Lower leg skin (tissue), 4 donors: Measurements from ENCODE around the gene VGLL2. TPM values are rescaled to one million over a fixed set of nuclear protein-coding genes. Genes with fewer than 3 reads are reported as not detected.

Source experiments
- DNase-seq, 2 donors: peaks; one replicate each; pipeline ENCODE4 v3.0.0-alpha.2; 2019; ENCODE audit warnings: low spot score in 2 of 2
- H3K4me3 ChIP-seq: fragments of 200-600 bp; sonication (generic); 2 replicates; pipeline ENCODE4 v1.5.1; 2017; ENCODE audit warnings: mild to moderate bottlenecking, low read depth; ENCODE audit not compliant: poor library complexity, severe bottlenecking
- POLR2A ChIP-seq, 2 donors: fragments of 450-650 bp; IDR thresholded peaks; one replicate each; pipeline ENCODE4 v1.6.1; 2016 to 2017; ENCODE audit warnings: antibody characterized with exemption in 2 of 2, mild to moderate bottlenecking in 1 of 2, moderate library complexity in 1 of 2
- WGBS, 2 donors: methylation state at CpG; one replicate each; pipeline ENCODE4 v1.1.5; 2018; 5-methylcytosine and 5-hydroxymethylcytosine counted together
- intact Hi-C: fragments of 100-400 bp; cut with DNase I; formaldehyde crosslinking; loops from one replicate; pipeline ENCODE4 v1.15.0; 2023; ENCODE audit warnings: low total_unique reads
- total RNA-seq, 4 donors: library from RNA; depleted of rRNA; stranded (reverse); fragments of >200 nt; gene quantifications; one replicate each; pipeline ENCODE4 v1.1.0, GENCODE V29; 2016
- TF ChIP-seq, protein P1 (sequence below), 3 donors: fragments of 450-650 bp; IDR thresholded peaks; one replicate each; pipeline ENCODE4 v1.5.1; 2016; ENCODE audit warnings: antibody characterized with exemption in 3 of 3, mild to moderate bottlenecking in 3 of 3, moderate library complexity in 2 of 3

The VGLL2 gene
- total RNA-seq, 4 donors from 2014 or later: not detected

DNA sequence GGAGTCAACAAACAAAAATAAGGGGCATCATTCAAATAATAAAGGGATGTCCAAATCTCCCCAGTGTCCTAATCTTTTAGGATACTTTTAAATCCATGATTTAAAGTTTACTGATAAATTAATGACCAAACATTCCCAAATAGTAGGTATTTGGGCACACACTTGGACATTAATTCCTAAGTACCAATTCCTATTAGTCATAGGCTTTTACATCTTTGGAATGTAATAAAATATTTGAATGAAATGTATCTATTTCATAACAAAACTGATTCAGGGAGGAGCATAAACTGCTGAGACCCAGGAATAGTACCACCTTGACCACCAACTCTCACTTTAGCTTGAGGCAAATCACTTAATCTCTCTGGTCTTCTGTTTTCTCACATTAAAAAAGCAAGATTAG, 44.3 kb downstream of the VGLL2 start:
- intact Hi-C loops: no loop called here
- DNase-seq: no peak
- H3K4me3 ChIP-seq: no peak overlapping the region
- no peak for TF ChIP-seq POLR2A (IDR thresholded peaks at IDR 0.05)
- TF ChIP-seq, protein P1, sequence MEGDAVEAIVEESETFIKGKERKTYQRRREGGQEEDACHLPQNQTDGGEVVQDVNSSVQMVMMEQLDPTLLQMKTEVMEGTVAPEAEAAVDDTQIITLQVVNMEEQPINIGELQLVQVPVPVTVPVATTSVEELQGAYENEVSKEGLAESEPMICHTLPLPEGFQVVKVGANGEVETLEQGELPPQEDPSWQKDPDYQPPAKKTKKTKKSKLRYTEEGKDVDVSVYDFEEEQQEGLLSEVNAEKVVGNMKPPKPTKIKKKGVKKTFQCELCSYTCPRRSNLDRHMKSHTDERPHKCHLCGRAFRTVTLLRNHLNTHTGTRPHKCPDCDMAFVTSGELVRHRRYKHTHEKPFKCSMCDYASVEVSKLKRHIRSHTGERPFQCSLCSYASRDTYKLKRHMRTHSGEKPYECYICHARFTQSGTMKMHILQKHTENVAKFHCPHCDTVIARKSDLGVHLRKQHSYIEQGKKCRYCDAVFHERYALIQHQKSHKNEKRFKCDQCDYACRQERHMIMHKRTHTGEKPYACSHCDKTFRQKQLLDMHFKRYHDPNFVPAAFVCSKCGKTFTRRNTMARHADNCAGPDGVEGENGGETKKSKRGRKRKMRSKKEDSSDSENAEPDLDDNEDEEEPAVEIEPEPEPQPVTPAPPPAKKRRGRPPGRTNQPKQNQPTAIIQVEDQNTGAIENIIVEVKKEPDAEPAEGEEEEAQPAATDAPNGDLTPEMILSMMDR (IDR thresholded peaks at IDR 0.05): no peak

DNA sequence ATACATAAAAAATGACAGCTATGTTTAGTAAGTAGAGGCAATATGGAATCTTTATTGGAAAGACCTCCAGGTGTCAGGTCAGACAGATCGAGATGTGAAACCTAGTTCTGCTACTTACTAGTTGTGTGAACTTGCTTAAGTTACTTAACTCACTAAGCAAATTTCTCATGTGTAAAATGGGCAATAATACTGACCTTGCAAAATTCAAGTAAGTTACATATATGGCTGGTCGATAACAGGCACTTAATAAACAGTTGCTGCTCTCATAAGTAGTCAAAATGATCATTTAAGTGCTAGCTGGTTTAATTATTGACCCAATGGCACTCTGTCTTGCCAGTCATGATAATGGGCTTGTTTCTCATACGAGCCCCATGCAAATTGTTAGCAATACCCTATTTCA, 46.0 kb downstream of the VGLL2 start:
- intact Hi-C loops: no loop called here
- DNase-seq: no peak
- WGBS, 2 donors: 71 to 73% methylated on average over 3 of the region's 3 CpGs
- H3K4me3 ChIP-seq: no peak overlapping the region
- TF ChIP-seq, protein P1 (IDR thresholded peaks at IDR 0.05): no peak
- no peak for TF ChIP-seq POLR2A (IDR thresholded peaks at IDR 0.05)

DNA sequence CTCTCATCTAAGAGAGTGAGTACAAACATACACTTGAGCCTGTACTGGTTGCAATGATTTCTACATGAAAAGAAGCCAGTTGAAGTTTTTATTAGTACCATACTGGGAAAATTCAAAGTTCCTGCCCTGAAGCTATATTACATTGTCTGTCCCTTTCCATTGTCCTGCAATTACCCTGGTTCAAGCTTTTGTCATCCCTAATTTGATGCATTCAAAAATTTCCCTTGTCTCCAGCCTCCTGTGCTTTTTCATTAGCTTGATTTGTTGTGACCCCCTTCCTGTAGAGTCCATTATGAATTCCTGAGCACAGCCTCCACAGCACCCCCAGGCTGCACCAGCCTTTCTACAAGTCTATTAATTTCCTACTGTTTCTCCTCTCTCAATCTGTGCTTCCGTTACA, 46.4 kb downstream of the VGLL2 start:
- no peak for DNase-seq
- no peak for TF ChIP-seq POLR2A (IDR thresholded peaks at IDR 0.05)
- TF ChIP-seq, protein P1 (IDR thresholded peaks at IDR 0.05): no peak
- 82 to 92% methylated on average over 1 of the region's 1 CpG for WGBS, 2 donors
- intact Hi-C loops: no loop called here
- H3K4me3 ChIP-seq: no peak overlapping the region

DNA sequence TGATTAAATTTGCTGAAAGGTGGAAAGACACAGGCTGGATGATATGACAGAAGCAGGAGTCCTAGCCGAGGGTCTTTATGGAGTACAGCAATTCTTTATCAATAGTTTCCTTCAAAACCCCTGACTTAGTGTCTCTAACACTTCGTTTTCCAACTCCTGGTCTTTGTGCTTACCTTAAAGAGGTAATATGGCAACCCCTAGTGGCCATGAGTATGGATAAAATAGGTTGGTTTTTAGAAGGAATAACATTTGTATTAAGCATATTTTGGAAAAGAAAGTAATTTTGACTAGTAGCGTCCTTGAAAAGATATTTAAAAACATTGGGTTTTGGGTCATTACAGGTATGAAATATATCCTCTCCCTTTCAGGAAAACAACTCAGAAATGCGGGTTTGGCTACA, 51.9 kb downstream of the VGLL2 start:
- intact Hi-C loops: no loop called here
- no peak for TF ChIP-seq POLR2A (IDR thresholded peaks at IDR 0.05)
- TF ChIP-seq, protein P1 (IDR thresholded peaks at IDR 0.05): no peak
- 38 to 46% methylated on average over 4 of the region's 4 CpGs for WGBS, 2 donors
- DNase-seq: no peak
- H3K4me3 ChIP-seq: no peak overlapping the region

Other genes with a start within 250 kb of the VGLL2 start
- gene ROS1, start 160.4 kb downstream of the VGLL2 start, total RNA-seq: 1 to 10 TPM in 2 of 4 donors, under 1 TPM in 2; 0.11 to 1.3 (median 0.78) TPM
- gene DCBLD1, start 217.1 kb downstream of the VGLL2 start, total RNA-seq: 1 to 10 TPM; 2.4 to 8.0 (median 3.3) TPM